Osteocyte (in vitro differentiated cells): Measurements from ENCODE around the gene GJD4. TPM values are rescaled to one million over a fixed set of nuclear protein-coding genes. Genes with fewer than 3 reads are reported as not detected.

ENCODE experiments used
- DNase-seq: peaks from one replicate; pipeline ENCODE4 v3.0.0; 2021; ENCODE audit warnings: mixed read lengths; ENCODE audit not compliant: unreplicated experiment; ENCODE audit errors: extremely low spot score
- H3K27ac Mint-ChIP-seq: one replicate; pipeline ENCODE4 v1.8.0; 2021; ENCODE audit warnings: mild to moderate bottlenecking, mixed read lengths; ENCODE audit not compliant: unreplicated experiment
- H3K27me3 Mint-ChIP-seq: one replicate; pipeline ENCODE4 v1.8.0; 2021; ENCODE audit warnings: mixed read lengths; ENCODE audit not compliant: unreplicated experiment
- H3K36me3 Mint-ChIP-seq: one replicate; pipeline ENCODE4 v1.8.0; 2021; ENCODE audit warnings: mixed read lengths; ENCODE audit not compliant: unreplicated experiment
- H3K4me1 Mint-ChIP-seq: one replicate; pipeline ENCODE4 v1.8.0; 2021; ENCODE audit warnings: mixed read lengths; ENCODE audit not compliant: unreplicated experiment
- H3K4me3 Mint-ChIP-seq: one replicate; pipeline ENCODE4 v1.8.0; 2021; ENCODE audit warnings: mild to moderate bottlenecking, moderate library complexity, mixed read lengths; ENCODE audit not compliant: unreplicated experiment
- H3K9me3 Mint-ChIP-seq: one replicate; pipeline ENCODE4 v1.8.0; 2021; ENCODE audit warnings: mixed read lengths; ENCODE audit not compliant: unreplicated experiment
- total RNA-seq: library from RNA; stranded (reverse); gene quantifications from 2 replicates; pipeline ENCODE4 v1.2.1, GENCODE V29; 2021
- TF ChIP-seq, protein P1 (sequence below): fragments of 200-600 bp; sonication (generic); IDR thresholded peaks from 2 replicates; pipeline ENCODE4 v1.5.0; 2021; ENCODE audit warnings: antibody characterized with exemption, mild to moderate bottlenecking, moderate library complexity

Gene GJD4
- total RNA-seq, 1 donor from 2014 or later: not detected

DNA sequence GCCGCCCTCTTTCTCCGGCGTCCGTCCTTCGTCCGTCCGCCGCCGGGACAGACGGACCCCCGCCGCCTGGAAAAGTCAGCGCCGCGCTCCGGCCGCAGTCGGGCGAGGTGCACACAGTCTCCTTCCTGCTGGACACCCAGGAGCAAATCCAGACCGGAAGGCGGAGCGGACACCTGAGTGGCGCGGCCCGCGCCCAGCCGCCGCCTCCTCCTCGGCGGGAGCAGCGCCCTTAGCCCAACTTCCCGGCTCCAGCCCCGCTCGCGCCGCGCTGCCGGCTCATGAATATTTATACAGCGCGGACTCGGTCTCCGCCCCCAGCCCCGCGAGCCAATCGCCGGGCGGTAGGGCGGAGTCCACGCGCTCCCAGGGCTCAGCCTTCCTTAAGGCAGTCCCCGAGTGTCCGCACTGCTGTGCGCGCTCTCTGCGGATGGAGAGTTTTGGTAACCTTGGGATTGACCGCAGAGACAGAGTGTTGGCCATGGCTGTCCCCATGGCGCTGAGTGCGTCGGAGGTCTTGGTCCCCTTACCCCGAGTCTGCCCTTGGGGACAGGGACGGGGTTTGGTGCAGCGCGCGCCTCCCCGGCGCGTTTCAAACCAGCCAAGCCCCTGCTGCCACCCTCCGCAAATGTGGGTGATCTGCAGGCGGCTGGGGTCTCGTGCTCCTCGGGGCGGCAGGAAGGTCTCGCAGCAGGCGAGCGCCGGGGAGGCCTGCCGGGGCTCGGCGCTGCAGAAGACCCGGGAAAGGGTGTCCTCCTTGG, 37.1 kb downstream of the GJD4 start, which contains the start of gene FZD8:
Gene FZD8 (minus strand): TSS at position 262 of the 758 bp plus-strand sequence. CDS start 867 bp downstream, outside the sequence.
- no peaks in the 10 kb centered on the region for H3K27me3 Mint-ChIP-seq
- TF ChIP-seq, protein P1, sequence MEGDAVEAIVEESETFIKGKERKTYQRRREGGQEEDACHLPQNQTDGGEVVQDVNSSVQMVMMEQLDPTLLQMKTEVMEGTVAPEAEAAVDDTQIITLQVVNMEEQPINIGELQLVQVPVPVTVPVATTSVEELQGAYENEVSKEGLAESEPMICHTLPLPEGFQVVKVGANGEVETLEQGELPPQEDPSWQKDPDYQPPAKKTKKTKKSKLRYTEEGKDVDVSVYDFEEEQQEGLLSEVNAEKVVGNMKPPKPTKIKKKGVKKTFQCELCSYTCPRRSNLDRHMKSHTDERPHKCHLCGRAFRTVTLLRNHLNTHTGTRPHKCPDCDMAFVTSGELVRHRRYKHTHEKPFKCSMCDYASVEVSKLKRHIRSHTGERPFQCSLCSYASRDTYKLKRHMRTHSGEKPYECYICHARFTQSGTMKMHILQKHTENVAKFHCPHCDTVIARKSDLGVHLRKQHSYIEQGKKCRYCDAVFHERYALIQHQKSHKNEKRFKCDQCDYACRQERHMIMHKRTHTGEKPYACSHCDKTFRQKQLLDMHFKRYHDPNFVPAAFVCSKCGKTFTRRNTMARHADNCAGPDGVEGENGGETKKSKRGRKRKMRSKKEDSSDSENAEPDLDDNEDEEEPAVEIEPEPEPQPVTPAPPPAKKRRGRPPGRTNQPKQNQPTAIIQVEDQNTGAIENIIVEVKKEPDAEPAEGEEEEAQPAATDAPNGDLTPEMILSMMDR: peak; percentile 24
- no peaks in the 10 kb centered on the region for H3K36me3 Mint-ChIP-seq
- peaks cover 37% of the 10 kb centered on the region for H3K4me1 Mint-ChIP-seq
- peak within 1 kb of the TSS; percentile 41 for H3K27ac Mint-ChIP-seq
- H3K4me3 Mint-ChIP-seq: peak within 1 kb of the TSS; percentile 81
- H3K9me3 Mint-ChIP-seq: no peaks in the 10 kb centered on the region
- peak; percentile 96 for DNase-seq

- H3K4me1 Mint-ChIP-seq: peaks cover 32% of the 10 kb centered on the region
- H3K27me3 Mint-ChIP-seq: no peaks in the 10 kb centered on the region
- H3K9me3 Mint-ChIP-seq: no peaks in the 10 kb centered on the region
- TF ChIP-seq, protein P1: no peak
- H3K36me3 Mint-ChIP-seq: no peaks in the 10 kb centered on the region
- peak overlapping the region; percentile 81 for H3K4me3 Mint-ChIP-seq
- DNase-seq: no peak
- H3K27ac Mint-ChIP-seq: peak overlapping the region; percentile 10
These were observed 37.6 kb downstream of the GJD4 start for GRCh38 chr10:35642793-35643114.

DNA sequence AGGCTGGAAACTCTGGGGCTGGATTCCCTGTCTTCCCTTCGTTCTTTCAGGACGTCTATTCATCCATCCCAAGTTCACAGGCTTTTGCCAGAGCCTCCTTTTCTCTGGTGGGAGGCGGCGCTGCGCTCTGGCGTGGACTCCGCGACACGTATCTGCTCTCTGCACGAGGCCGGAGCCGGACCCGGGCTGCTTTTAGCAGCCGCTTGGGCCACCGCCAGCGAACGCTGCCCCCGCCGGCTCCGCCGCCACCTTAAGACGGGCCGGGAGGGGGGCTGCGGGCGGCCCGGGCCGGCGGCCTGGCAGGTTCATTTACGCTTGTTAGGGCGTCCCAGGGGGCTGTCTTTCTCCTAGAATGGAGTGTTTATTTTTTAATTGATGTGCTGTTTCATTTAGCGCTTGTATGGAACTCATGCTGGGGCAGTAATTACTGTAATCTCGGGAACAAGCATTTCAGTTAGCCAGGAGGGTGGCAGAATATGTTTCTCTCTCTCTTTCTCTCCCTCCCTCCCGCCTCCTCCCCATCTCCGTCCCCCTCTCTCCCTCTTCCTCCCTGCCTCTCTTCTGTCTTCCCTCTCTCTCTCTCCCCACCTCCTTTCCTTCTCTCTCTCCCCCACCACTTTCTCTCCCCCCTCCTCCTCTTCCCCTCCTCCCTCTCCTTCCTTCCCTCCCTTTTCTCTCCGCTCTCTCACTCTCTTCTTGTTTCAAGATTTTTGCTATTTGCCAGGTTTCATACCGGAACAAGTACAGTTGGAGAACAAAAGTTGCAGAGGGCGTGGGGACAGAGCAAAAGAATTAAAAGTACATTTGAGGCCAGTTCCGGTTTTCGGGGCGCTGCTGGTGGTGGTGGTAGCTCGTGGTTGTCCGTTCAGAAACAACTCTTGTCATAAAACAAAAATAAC, 38.3 kb downstream of the GJD4 start:
- peak overlapping the region; percentile 81 for H3K4me3 Mint-ChIP-seq
- no peaks in the 10 kb centered on the region for H3K9me3 Mint-ChIP-seq
- TF ChIP-seq, protein P1: no peak
- H3K36me3 Mint-ChIP-seq: no peaks in the 10 kb centered on the region
- no peaks in the 10 kb centered on the region for H3K27me3 Mint-ChIP-seq
- H3K27ac Mint-ChIP-seq: peak overlapping the region; percentile 81
- peak; percentile 88 for DNase-seq
- H3K4me1 Mint-ChIP-seq: peaks cover 25% of the 10 kb centered on the region

DNA sequence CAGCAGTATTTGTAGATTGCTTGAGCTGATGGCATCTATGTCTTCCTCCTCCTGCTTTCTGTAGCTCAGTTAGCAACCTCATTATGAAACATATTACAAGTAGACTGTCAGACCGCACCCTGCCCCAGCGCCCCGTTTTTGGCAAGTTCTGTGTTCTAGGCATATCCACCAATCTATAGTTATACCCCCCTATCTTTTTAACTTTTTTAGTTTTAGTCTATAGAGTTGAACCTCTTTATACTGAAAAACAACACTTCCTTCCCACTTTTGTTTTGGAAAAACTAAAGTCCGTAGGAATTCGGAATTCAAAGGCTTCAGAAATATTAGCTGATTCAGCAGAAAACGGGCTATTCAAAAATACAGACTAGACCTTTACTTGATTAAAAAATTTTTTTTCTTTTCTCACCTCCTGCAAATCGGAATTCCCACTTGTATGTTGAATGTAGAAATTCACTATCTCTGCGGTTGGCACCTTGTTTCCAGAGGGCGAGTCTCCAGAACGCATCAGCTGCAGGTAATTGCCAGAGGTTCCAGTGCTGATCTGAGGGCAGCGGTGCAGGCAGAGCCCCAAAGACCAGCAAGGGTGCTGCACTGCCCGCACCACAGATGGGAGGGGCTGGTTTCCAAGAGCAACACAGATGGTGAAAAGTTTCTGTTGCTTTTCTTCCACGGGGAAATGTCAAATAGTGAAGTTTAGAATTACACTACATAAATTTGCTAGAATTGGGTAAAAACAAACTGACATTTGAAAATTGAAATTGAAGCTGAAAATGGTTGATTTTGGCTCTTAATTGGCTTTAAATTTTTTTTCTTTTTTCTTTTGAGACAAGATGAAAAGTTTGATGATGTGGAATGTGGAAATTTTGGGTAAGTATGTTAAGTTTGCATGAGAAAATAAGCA, 39.2 kb downstream of the GJD4 start:
- no peaks in the 10 kb centered on the region for H3K9me3 Mint-ChIP-seq
- H3K27me3 Mint-ChIP-seq: no peaks in the 10 kb centered on the region
- peak overlapping the region; percentile 81 for H3K27ac Mint-ChIP-seq
- H3K4me1 Mint-ChIP-seq: peaks cover 21% of the 10 kb centered on the region
- H3K36me3 Mint-ChIP-seq: no peaks in the 10 kb centered on the region
- DNase-seq: no peak
- TF ChIP-seq, protein P1: no peak
- peak overlapping the region; percentile 81 for H3K4me3 Mint-ChIP-seq
